Gastrocnemius medialis (tissue), 4 donors: ENCODE data around the gene UBN1.

Experiments
- POLR2A ChIP-seq, 2 donors: fragments of 450-650 bp; IDR thresholded peaks; one replicate each; pipeline ENCODE4 v1.6.1; 2017; ENCODE audit warnings: antibody characterized with exemption in 2 of 2, mild to moderate bottlenecking in 2 of 2, moderate library complexity in 2 of 2
- TF ChIP-seq, protein P1 (sequence below), 5 experiments: fragments of 450-650 bp in 3 of 5; fragments of 200-600 bp in 2 of 5; sonication (generic) in 2 of 5; IDR thresholded peaks in 4 of 5; conservative IDR thresholded peaks in 1 of 5; 1 replicate in 4 of 5; 2 replicates in 1 of 5; pipeline ENCODE4 v1.5.1; 2016 to 2019; ENCODE audit warnings: antibody characterized with exemption in 5 of 5, mild to moderate bottlenecking in 3 of 5, moderate library complexity in 3 of 5

DNA sequence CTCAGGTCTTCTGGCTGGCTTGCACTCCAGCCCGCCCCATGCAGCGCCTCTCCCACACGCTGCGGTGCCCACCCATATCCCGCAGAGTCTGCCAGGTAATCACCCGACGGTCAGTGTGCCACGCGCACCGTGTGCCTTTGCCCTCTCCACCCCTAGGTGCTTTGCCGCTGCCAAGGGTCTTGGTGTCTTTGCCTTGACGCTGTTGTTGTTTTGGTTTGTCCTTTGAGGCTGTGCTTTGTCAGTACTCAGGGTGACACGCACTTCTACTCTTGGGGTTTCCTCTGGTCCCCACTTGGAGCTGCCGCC is 30.1 kb downstream of the UBN1 start:
- TF ChIP-seq, protein P1, sequence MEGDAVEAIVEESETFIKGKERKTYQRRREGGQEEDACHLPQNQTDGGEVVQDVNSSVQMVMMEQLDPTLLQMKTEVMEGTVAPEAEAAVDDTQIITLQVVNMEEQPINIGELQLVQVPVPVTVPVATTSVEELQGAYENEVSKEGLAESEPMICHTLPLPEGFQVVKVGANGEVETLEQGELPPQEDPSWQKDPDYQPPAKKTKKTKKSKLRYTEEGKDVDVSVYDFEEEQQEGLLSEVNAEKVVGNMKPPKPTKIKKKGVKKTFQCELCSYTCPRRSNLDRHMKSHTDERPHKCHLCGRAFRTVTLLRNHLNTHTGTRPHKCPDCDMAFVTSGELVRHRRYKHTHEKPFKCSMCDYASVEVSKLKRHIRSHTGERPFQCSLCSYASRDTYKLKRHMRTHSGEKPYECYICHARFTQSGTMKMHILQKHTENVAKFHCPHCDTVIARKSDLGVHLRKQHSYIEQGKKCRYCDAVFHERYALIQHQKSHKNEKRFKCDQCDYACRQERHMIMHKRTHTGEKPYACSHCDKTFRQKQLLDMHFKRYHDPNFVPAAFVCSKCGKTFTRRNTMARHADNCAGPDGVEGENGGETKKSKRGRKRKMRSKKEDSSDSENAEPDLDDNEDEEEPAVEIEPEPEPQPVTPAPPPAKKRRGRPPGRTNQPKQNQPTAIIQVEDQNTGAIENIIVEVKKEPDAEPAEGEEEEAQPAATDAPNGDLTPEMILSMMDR (IDR thresholded peaks at IDR 0.05 in 4 of 5, conservative IDR thresholded peaks at IDR 0.05 in 1 of 5): no peak
- TF ChIP-seq POLR2A (IDR thresholded peaks at IDR 0.05): no peak
